ENCODE measurements around the gene TANC1.

The TANC1 gene

DNA sequence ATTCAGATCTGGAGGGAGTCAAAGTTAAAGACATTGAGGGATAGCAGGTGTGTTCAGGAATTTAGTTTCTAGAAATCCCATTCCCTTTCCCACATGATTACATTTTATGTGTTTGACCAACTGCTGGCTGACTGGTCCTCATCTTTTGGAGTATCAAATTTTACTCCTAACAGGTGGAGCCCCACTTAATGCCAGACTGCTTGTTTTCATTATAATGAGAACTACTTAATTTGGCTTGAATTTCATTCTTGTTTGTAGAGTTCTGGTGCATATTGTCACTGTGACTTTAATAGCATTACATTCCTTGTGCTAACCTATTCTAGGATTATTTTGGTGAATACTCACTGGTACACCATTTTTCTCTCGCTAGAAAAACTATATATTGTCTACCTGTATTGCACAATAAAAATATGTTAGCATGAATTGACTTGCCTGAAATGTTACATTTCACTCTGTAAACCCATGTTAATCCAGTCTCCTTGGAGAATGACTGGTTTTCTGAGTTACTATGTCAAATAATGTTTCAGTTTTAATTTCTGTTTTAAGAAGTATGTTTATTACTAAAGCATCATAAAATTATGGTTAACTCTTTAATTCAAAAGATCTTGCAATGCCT, 98.2 kb downstream of the TANC1 start:
- DNase-seq, result no peak

DNA sequence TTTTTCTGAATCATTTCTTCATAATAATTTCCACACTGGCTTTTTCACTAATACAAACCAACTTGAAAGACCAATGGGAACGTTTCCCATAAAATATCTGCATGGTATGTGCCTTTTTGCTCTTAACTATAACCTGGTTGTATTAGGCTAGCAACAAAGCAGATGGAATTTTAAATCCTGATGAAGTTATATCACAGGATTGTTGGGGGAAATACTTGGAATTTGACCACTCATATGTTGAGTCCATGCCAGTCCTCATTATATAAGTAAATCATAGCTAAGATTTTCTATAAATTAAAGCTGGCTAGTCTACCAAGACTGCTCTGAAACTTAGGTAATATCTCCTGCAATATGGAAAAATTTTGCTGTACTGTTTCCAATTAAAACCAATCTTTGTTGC, 99.5 kb downstream of the TANC1 start:
- no peak for DNase-seq

DNA sequence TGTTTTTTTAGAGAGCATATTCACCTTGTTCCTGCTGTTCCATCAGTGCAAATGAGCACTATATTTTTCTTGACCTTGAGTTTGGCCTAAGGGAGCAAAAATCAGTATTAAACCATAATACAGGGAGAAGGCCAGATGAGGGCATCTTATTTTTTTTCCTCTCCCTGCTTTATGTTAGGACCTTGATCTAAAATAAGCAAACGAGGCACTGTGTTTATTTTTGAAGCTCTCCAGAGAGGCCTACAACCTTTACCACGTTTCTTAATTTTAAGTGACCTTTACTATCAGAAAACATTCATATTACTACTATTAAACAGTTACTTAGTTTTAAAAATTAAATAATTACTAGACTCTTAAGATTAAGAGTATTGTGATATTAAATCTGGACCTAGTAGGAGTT, 100.8 kb downstream of the TANC1 start:
- no peak for DNase-seq

DNA sequence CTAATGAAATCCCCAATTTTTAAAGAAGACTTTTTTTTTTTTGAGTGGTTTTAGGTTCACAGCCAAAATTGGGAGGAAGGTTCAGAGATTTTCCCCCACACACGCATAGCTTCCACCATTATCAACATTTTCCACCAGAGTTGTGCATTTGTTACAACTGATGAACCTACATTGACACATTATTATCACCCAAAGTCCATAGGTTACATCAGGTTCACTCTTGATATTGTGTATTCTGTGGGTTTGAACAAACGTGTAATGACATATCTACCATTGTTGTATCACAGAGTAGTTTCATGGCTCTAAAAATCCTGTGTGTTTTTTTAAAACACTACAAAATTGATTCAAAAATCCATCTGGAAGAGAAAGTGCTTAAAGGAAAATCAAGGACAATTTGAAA, 101.8 kb downstream of the TANC1 start:
- DNase-seq, result no peak

DNA sequence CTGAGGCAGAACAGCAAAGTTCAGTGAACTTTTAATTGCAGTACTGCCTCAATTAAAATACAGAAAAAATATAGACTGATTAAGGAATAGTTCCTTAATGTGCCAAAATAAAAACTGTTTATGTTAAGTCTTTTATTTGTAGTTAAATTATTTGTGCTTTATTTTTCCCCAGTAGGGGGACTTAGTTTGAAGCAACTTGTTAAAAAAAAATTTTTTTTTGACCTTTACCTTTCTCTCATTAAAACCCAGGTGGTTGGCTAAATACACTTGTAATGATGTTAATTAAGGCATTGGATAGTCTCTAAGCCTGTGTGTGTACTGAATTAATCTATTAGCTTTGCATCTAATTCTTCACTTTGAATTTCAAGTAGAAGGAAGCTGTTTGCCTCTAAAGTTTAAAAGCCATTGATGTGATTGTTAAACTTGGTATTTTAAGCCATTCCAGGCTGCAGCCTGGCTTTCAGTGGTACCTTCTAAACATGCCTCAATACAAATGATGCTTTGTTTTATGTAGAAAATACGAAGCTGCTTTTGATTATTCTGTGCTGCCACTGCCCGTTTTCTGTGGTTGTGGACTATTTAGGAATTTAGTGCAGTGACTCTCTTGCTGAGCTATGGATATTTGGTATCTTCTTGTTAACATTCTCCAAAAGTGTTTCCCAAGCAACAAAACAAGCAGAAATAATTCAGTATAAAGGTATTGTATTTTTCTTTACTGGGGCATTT, 102.9 kb downstream of the TANC1 start:
- DNase-seq, result no peak

DNA sequence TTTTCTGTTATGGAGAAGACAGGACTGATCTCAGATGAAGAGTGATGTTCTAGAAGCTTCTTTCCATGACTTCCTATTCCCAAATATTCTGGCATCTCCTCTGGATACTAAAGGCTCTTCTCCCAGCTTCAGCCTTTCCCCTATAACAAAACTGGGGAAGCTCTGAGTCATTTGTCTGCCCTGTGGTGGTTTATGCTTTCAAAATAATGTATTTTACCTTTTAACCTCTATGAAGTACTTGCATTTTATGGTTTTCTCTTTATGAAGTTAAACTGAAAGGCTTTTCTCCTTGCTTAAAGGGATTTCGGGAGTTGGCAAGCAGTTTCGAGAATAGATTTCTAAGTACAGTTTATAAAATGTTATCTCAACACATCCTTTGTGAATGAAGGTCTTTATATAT, 104.4 kb downstream of the TANC1 start:
- no peak for DNase-seq

DNA sequence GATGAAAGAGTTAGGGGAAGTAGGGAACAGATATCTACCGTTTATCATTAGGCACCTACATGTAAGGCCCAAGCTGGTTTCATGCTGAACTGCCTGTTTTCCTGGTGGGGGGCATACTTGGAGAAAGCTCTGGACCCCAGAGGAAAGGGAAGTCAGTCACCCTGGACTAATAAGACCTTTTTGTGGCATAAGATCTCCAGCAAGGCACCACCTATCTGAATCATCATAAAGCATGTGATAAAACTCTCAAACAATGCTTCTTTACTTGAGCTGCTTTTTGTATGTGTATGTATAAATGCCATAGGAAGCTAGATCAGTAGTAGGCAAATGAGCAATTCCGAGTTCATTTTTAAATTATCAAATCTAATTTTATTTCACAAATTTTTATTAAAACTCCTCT, 104.8 kb downstream of the TANC1 start:
- DNase-seq, result no peak

DNA sequence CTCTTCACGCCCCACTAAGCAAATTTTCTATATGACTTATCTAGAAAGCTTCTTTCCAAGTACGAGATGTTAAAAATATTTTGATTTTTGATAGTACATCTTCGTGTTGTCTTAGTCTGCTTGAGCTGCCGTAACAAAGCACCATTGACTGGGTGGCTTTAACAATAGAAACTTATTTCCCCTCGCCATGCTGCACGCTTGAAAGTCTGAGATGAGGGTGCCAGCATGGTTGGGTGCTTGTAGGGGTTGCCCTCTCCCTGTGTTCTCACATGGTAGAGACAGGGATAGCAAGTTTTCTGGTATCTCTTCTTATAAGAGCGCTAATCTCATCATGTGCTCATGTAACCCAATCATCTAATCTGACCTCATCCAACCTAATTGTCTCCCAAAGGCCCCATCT, 106.2 kb downstream of the TANC1 start:
- no peak for DNase-seq

DNA sequence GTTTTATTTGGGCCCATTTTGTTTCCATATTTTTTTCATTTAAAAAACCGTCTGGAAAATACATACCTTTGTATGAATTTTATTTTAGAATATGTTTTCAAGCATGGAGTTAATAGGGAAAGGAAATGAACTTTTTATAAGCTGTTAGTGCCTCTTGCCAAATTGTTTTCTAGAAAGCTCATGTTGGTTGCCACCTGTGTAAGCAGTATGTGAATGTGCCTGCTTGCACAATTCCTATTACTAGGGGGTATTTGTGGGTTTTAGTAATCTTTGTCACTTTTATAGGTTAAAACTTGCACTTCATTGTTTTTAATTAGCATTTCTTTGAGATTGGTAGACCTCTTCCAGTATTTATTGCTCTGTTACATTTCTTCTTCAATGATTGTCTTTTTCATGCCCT, 107.3 kb downstream of the TANC1 start:
- DNase-seq, result no peak

DNA sequence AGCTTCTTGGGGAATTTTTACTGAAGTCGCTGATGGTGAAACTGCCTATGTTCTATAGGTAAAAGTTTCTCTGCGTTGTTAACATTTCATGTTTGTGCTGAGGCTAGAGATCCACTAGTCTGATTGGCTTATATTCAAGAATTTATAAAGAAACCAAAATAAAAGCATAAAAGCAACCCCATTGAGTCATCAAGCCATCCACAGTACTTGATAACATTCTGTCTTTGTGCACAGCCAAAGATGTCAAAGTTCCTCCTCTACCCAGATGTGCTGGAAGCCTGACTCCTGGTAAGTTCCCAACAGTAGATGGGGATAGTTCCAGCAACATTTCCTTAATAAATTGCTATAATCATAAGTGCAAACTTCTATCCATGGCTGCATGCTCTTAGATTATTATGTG, 107.8 kb downstream of the TANC1 start:
- DNase-seq, result no peak

DNA sequence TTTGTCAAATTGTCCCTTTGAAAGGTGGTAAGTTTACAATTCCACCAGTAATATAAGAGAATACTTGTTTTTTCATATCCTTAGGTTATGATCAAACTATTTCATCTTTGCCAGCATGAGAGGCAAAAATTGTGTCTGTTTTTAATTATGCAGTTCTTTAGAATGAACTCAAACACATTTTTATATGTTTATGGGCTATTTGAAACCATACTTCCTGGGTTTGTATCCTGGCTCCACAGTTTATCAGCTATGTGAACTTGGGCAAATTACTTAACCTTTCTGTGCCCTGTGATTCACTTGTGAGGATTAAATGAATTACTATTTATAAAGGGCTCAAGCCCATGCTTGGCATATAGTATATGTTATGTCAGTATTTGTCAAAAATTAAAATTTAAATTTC, 109.4 kb downstream of the TANC1 start:
- no peak for DNase-seq

DNA sequence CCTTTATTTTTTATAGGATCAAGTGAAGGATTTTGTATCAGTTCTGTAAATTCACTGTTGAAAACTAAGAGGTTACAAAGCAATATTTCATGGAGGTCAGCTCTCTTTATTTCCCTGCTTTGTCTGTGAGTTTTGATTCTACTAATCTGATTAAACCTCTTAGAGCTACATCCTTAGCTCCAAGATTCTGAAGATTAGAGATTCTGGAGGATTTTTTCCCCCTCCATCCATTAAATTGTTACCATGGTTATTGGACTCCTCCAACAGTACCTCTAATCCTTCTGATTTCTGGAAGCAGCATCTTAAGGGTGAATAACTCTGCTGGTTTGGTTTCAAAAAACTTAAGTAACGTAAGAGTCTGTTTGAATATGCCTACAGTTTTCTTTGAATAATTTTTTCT, 110.0 kb downstream of the TANC1 start:
- DNase-seq, result no peak

DNA sequence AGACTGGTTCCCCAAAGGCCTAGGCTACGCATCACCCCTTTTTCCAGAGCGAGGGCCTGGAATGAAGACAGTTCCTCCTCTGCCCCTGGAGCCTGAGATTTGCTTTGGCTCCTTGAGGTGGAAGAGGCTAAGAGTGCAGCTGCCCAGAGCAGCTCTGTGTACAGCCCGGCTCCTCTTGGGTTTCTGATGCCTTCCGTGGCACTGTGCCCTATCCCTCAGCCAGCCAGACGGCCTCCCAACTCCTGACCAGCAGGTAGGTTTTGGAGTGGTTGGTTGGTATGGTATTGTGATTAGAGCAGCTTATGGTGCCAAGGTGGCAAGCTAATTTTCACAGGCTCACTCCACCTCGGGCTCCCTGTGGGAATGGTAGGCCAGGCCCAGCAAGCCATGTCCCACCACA, 112.2 kb downstream of the TANC1 start:
- DNase-seq, result no peak

DNA sequence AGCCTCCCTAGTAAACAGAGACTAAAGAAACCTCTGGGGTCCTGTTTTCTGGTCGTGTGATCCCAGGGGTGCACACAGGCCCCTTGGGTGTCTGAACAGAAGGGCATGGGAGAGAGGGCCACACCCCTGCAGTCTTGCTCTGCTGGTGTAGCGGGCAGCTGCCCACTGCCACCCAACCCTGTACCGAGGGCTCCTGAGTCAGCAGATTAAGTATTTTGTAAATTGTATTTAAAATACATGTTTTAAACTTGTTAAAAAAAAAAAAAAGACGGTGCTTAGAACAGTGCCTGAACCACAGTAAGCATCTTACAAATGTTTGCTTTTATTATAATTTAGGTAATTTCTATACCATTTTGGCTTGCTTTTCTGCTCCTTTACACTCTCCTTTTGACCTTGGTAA, 113.7 kb downstream of the TANC1 start:
- DNase-seq, result no peak

DNA sequence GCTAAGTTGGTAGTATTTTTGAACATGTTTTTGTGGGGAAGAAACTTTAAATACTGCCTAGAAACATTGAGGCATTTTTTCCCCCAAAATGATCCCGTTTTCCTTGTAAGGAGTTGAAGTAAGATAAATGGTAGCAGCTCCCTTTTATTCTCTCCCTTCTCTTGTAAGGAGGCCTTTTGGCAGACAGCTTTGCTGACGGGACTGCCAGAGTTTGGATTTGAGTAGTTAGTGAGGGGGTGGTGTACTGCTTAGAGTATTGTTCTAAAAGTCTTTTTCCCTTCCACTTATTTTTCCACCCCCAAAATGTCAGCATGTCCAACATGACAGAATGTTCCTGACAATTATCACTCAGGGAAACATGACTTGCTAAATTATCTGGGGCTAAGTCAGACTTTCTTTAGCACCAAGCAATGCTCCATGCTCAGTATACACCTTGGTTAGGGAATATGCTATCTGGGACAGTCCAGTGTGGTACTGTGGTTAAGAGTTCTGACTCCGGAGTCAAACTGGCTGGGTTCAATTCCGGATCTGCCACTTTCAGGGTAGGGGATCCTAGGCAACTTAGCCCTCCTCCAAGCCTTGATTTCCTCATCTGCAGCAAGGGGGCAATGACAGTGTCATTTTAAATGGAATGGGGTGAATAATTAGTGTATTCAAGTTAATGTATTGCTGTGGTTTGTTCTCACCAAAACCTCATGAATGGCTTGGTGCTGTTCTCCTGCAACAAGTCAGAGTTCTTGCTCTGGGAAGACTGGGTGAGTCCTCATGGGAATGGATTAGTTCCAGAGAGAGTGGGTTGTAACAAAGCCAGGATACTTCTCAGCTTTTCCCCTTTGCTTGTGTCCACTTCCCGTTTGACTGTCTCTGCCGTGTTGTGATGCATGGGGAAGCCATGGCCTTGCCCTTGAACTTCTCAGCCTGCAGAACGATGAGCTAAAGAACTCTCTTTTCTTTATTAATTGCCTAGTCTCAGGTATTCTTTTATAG, 116.2 kb downstream of the TANC1 start:
- no peak for DNase-seq

DNA sequence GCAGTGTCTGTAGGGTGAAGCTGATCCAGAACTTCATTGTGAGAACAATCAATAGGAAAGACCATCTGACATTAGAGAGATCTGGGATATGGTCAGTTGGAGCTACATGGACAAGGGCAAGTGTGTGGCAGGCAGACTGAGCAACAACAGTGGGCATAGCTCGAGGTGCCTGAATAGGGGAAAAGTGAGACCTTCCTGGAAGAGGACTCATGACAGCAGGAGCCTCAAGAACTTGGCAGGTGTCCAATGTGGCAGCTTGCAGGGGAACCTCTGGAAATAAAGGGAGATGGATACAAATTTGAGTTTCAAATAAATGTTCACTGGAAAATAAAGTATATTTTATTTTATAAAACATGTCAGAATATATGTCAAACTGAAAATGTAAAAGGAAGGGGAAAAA, 117.9 kb downstream of the TANC1 start:
- no peak for DNase-seq

DNA sequence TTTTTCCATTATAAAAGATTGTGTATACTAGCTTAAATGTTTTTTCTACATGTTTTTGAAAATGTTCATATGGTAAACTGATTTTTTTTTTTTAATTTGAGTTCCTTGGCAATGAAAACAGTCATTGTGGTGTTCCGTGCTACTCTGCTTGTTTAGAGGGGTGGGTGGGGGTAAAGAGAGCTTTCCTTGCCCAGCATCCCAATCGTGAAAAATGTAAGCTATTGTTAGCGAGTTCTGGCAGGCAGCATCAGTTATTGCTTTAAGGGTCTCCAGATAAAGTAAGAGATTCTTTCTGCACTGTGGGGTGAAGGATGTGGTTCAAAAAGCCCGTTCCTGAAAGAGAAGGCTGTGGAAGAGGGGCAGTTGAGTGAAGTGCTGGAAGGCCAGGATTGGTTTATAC, 118.4 kb downstream of the TANC1 start:
- DNase-seq, result no peak

DNA sequence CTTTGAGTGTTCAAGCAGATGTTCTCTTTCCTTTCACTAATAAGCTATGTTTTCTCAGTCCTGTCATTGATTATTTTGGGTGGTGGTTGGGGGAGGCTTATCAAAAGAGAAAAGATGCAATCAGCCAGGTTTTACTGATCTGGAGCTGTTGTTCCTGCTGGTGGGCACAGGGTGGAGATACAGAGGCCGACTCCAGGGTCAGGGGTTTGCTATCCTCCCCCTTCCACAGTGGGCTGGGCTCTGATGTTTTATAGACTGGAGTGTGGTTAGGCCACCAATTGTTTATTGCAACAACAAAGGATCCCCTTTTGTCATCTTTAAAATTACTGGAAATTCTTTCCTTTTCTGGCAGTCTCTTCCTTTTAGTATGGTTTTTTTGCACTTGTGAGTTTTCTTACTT, 120.5 kb downstream of the TANC1 start:
- no peak for DNase-seq

DNA sequence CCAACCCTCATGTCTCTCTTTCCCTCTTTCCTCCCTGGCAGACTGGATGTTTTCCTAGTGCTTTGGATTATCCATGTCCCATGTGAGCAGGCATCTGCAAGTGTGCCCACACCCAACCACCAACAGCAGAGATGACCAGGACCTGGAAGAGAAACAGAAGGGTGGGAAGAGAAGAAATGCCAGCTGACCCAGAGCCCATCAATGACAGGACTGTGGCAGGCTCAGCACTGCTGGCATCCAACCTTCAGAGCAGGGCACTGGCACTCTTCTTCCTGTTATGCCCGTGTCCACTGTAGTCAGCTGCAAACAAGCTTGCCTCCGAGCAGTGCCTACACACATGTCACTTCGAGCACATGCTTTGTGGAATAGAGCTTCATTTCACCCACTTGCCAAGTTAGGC, 121.1 kb downstream of the TANC1 start:
- no peak for DNase-seq

DNA sequence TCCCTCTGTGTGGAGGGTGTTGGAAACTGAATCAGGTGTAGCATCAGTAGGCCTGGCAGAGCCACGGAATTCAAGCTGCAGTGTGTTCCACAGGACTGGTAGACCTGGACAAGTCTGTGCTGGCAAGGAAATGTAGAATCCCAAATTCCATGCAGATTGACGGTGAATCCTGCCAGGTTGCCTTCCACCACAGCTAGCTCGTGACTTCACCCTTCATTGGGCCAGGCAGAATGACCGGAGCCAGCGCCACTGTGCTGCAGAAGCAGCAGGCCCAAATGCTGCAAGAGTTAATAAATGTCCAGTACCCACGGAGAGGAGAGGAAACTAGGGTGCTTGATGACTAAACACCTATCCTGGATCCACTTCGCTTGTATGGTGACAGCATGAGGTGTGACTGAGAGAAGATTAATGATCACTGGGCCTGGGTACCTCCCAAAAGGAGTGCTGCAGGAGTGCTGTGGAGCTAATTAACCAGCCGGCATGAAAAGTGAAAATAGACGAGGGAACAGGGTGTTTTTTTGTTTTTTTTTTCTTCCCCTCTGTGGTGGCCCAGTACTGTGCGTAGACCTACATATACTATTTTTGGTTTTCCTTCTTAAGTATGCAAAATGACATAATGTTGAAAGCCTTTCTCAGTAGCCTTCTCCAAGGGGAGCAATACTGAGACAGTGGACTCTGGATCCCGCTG, 122.2 kb downstream of the TANC1 start:
- no peak for DNase-seq

DNA sequence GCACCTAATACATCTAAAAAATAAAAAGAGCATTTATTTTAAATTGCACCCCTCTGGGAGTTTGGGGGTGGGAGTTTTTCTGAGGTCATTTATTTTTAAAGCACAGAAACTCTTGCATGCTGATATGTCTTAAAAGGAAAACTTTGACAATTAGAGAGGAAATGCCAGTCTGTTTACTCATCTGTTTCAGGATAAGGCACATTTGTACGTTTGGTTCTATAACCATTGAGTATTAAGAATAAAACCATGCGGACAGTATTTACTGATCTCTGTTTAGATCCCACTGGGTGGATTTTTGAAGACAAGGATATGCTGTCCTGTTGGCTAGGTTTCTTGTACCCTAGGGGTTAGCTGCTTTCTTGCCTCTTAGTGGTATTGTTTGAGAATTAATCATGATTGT, 122.9 kb downstream of the TANC1 start:
- no peak for DNase-seq

DNA sequence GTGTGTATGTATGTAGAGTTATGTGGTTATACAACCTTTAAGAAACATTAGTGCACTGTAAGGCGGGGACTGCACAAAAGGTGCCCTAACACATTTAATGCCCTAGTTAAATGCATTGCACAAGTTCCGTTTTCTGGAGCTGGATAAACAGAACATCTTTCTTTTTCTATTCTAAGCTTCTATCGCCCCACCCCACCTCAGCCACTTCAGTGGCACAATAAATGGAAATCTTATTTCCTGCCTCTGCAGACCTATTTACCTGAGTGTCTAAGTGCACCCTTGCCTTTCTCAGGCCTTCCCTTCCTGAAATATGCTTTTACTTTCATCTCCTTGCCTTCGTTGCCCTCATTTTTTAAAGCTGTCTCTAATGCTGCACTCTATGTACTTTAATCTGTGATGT, 123.5 kb downstream of the TANC1 start:
- DNase-seq, result no peak

DNA sequence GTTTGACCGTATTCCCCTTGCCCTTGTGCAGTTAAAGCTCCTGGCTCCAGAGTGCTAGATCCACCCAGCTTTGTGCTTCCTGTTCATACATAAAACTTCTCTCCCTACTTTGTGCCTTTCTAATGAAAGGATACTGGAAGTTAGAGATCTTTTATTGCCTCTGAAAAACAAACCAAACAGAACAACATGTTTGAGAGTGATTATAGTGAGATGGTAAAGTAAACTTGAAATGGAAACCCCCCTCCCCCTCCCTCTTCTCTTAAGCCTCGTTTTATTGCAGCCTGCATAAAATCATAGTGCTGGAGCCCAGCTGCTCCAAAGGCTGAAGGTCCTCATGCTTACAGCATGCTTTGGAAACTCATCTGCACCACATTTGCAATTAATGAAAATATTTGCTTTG, 125.1 kb downstream of the TANC1 start:
- DNase-seq, result no peak
